Mucosa of descending colon (tissue), 3 donors: ENCODE data around the gene MTHFD1L. TPM values are rescaled to one million over a fixed set of nuclear protein-coding genes. Genes with fewer than 3 reads are reported as not detected.

ENCODE experiments used
- ATAC-seq: fragments of 200-7000 bp; cut with Tn5 transposase; one replicate; pipeline ENCODE4 v1.9.1; 2020; ENCODE audit warnings: mild to moderate bottlenecking, moderate library complexity
- DNase-seq, 3 donors: peaks; one replicate each; pipeline ENCODE4 v3.0.0-alpha.2; 2020
- H3K36me3 ChIP-seq: fragments of 200-600 bp; one replicate; pipeline ENCODE4 v1.8.0; 2021; ENCODE audit warnings: low read depth, mild to moderate bottlenecking
- H3K4me1 ChIP-seq: fragments of 200-600 bp; one replicate; pipeline ENCODE4 v1.8.0; 2021; ENCODE audit warnings: low read depth, mild to moderate bottlenecking
- H3K4me3 ChIP-seq: fragments of 200-600 bp; one replicate; pipeline ENCODE4 v1.8.0; 2021; ENCODE audit warnings: mild to moderate bottlenecking
- H3K9me3 ChIP-seq: fragments of 200-600 bp; one replicate; pipeline ENCODE4 v1.8.0; 2021; ENCODE audit warnings: mild to moderate bottlenecking
- intact Hi-C, 2 donors: fragments of 100-400 bp; cut with DNase I in 1 of 2; cut with micrococcal nuclease in 1 of 2; formaldehyde crosslinking; loops; one replicate each; pipeline versions ENCODE4 v1.11.0 to v1.11.1; 2022; cut with DNase I, micrococcal nuclease
- total RNA-seq, 3 donors: library from RNA; stranded (reverse); fragmentation: NEBNext Ultra II Directional in 2 of 3; extraction: Animal tissue kit (Norgen Biotek cat#: 25700) in 2 of 3; gene quantifications; one replicate each; pipeline versions ENCODE4 v1.2.1 to v1.2.4, GENCODE V29; 2021 to 2023
- TF ChIP-seq, protein P1 (sequence below): fragments of 200-600 bp; IDR thresholded peaks from one replicate; pipeline ENCODE4 v1.8.0; 2022; ENCODE audit warnings: antibody characterized with exemption, mild to moderate bottlenecking
- donor health status: DM: no; HTN: no; CAD: no; lungs with moderate emphysema.
- donor health status: DM: no; HTN: no; CAD: no.
- donor health status: DM: no; HTN: yes; CAD: no.

MTHFD1L gene
- total RNA-seq, 3 donors from 2014 or later, result 7.1 to 11.1 (median 8.9) TPM

- Histone ChIP-seq H3K4me3 (no peak overlapping the region), H3K4me1 (peaks cover 7% of the 10 kb centered on the region), H3K36me3 (no peaks in the 10 kb centered on the region), H3K9me3 (no peaks in the 10 kb centered on the region)
- intact Hi-C loops, result no loop called here
- DNase-seq (no peak), ATAC-seq (no peak)
- TF ChIP-seq, protein P1, sequence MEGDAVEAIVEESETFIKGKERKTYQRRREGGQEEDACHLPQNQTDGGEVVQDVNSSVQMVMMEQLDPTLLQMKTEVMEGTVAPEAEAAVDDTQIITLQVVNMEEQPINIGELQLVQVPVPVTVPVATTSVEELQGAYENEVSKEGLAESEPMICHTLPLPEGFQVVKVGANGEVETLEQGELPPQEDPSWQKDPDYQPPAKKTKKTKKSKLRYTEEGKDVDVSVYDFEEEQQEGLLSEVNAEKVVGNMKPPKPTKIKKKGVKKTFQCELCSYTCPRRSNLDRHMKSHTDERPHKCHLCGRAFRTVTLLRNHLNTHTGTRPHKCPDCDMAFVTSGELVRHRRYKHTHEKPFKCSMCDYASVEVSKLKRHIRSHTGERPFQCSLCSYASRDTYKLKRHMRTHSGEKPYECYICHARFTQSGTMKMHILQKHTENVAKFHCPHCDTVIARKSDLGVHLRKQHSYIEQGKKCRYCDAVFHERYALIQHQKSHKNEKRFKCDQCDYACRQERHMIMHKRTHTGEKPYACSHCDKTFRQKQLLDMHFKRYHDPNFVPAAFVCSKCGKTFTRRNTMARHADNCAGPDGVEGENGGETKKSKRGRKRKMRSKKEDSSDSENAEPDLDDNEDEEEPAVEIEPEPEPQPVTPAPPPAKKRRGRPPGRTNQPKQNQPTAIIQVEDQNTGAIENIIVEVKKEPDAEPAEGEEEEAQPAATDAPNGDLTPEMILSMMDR, result no peak
Observed at GRCh38 chr6:151002491-151002935, 137.0 kb downstream of the MTHFD1L start.

DNA sequence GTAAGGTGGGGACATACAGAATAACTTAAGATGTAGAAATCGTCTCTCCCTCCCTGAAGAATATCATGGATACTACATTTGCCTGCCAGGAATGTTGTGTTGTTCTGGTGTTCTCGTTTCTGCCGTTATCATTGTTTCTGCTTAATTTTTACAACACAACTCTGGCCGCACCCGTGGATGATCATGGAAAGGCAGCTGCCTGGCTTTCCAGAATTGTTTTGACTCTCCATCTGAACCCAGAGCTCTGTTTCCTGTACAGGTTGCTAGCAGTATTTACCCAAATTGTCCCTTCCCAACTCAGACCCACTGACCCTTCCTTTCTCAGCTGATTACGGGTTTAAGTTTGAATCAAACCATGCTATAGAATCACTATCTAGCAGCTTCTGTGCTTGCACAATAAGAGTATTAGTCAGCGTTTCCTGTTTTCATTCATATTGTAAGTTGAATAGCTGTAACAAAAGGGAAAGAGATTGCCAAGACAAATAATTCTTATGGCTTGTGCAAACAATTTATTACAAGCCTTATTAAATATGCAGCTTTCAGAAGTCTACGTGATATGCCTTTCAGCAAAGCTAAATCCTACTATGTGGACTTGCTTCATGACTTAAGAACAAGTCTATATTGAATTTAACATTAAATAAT is 139.0 kb downstream of the MTHFD1L start:
- no peak overlapping the region for H3K4me3 ChIP-seq
- ATAC-seq (peak; percentile 87), DNase-seq (no peak)
- no peaks in the 10 kb centered on the region for H3K9me3 ChIP-seq
- peaks cover 7% of the 10 kb centered on the region for H3K4me1 ChIP-seq
- no peaks in the 10 kb centered on the region for H3K36me3 ChIP-seq
- intact Hi-C loops, result no loop called here
- TF ChIP-seq, protein P1, result no peak

- intact Hi-C loops, result no loop called here
- TF ChIP-seq, protein P1, result no peak
- ATAC-seq, result no peak
- Histone ChIP-seq H3K4me3 (no peak overlapping the region), H3K36me3 (no peaks in the 10 kb centered on the region), H3K9me3 (no peaks in the 10 kb centered on the region), H3K4me1 (peaks cover 7% of the 10 kb centered on the region)
- DNase-seq, result no peak
Observed at GRCh38 chr6:151005164-151005563, 139.7 kb downstream of the MTHFD1L start.

DNA sequence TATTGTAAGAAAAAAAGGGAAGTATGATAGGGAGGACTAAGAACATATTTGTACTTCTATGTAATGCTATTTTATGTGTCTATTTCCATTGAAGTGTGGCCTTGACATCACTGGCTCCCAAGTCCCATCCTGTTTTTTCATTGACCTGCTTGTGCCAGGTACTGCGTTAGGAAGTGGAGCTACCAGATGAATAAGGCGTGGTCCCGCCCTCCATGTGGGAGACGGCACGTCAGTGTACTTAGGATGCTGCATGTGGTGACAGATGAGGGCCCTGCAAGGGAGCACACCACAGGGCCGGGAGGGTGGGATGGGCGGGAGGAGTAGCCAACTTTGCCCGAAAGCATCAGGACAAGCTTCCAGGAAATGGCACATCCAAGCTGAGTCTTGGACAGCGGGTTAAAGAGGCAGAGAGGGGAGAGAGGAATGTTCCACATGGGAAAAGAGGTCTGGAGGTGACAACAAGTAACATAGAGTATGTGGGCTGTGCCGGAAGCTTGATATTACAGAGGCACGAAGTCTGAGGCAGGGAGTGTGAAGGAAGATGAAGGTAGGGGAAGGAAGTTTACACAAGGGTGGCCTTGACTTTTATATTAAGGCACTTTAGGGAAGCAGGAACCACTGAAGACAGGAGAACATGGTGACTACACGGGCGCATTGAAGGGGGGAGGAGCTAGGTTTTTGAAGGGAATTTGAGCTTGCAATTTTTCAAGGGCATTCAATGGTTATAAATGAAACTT is 140.6 kb downstream of the MTHFD1L start:
- intact Hi-C loops, result no loop called here
- ATAC-seq (peak; percentile 19), DNase-seq (no peak)
- Histone ChIP-seq H3K4me3 (no peak overlapping the region), H3K4me1 (peaks cover 7% of the 10 kb centered on the region), H3K9me3 (no peaks in the 10 kb centered on the region), H3K36me3 (no peaks in the 10 kb centered on the region)
- TF ChIP-seq, protein P1, result no peak

DNA sequence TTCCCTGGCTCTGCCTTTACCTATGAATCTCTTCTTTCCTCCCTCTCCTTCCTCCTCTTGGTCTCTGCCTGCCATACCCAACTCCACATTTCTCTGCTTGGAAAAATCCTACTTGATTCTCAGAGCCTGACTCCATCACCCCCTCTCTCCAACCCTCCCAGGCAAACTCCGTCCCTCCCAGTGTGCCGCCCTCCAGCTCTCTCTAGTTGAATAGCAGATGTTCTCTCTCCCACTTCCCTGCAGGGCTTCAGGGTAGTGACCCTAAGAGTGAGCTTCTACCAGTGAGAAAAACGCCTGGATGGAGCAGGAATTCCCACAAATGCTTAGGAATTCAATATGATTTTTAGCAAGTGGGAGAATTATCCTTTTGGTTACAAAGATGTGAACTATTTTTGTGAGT is 141.6 kb downstream of the MTHFD1L start:
- no peaks in the 10 kb centered on the region for H3K36me3 ChIP-seq
- DNase-seq (no peak), ATAC-seq (no peak)
- no peak overlapping the region for H3K4me3 ChIP-seq
- intact Hi-C loops, result no loop called here
- no peaks in the 10 kb centered on the region for H3K9me3 ChIP-seq
- TF ChIP-seq, protein P1, result no peak
- peaks cover 7% of the 10 kb centered on the region for H3K4me1 ChIP-seq
